WTC11 (cell line): ENCODE measurements around the gene RAB11FIP3.

Experiments used
- ZNF423 ChIP-seq: fragments of 250-450 bp; sonication (Bioruptor Pico); IDR thresholded peaks from 2 replicates; pipeline ENCODE4 v2.1.2; 2022; ENCODE audit warnings: mild to moderate bottlenecking, moderate library complexity
- TF ChIP-seq, protein P1 (sequence below): fragments of 200-600 bp; IDR thresholded peaks from 2 replicates; pipeline ENCODE4 v1.8.0; 2022; ENCODE audit warnings: antibody characterized with exemption
- TF ChIP-seq, protein P2 (sequence below): sonication (generic); formaldehyde crosslinking; IDR thresholded peaks from 2 replicates; pipeline ENCODE4 v1.8.0; 2022; ENCODE audit warnings: mild to moderate bottlenecking, missing genetic modification reagents

DNA sequence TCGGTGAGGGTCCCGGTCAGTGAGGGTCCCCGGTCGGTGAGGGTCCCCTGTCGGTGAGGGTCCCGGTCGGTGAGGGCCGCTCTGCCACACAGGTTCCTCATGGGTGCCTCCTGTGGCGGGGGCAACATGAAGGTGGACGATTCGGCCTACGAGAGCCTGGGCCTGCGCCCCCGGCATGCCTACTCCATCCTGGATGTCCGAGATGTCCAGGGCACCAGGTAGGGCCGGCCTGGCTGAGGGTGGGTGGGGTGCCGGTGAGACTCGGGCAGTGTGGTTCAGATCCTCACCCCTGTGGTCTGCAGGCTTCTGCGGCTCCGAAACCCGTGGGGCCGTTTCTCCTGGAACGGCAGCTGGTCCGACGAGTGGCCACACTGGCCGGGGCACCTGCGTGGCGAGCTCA, 125.8 kb downstream of the RAB11FIP3 start:
- TF ChIP-seq, protein P1, sequence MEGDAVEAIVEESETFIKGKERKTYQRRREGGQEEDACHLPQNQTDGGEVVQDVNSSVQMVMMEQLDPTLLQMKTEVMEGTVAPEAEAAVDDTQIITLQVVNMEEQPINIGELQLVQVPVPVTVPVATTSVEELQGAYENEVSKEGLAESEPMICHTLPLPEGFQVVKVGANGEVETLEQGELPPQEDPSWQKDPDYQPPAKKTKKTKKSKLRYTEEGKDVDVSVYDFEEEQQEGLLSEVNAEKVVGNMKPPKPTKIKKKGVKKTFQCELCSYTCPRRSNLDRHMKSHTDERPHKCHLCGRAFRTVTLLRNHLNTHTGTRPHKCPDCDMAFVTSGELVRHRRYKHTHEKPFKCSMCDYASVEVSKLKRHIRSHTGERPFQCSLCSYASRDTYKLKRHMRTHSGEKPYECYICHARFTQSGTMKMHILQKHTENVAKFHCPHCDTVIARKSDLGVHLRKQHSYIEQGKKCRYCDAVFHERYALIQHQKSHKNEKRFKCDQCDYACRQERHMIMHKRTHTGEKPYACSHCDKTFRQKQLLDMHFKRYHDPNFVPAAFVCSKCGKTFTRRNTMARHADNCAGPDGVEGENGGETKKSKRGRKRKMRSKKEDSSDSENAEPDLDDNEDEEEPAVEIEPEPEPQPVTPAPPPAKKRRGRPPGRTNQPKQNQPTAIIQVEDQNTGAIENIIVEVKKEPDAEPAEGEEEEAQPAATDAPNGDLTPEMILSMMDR, result no peak
- no peak for TF ChIP-seq ZNF423
- TF ChIP-seq, protein P2, sequence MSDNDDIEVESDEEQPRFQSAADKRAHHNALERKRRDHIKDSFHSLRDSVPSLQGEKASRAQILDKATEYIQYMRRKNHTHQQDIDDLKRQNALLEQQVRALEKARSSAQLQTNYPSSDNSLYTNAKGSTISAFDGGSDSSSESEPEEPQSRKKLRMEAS (CRISPR knock-in tag), result no peak
